Measurements from ENCODE around the gene AXL.
"Not testable (repeated sequence)": the region's sequence is repeated elsewhere in the genome, so short reads cannot be mapped to it uniquely, and the experiment has no call there.

The AXL gene

DNA sequence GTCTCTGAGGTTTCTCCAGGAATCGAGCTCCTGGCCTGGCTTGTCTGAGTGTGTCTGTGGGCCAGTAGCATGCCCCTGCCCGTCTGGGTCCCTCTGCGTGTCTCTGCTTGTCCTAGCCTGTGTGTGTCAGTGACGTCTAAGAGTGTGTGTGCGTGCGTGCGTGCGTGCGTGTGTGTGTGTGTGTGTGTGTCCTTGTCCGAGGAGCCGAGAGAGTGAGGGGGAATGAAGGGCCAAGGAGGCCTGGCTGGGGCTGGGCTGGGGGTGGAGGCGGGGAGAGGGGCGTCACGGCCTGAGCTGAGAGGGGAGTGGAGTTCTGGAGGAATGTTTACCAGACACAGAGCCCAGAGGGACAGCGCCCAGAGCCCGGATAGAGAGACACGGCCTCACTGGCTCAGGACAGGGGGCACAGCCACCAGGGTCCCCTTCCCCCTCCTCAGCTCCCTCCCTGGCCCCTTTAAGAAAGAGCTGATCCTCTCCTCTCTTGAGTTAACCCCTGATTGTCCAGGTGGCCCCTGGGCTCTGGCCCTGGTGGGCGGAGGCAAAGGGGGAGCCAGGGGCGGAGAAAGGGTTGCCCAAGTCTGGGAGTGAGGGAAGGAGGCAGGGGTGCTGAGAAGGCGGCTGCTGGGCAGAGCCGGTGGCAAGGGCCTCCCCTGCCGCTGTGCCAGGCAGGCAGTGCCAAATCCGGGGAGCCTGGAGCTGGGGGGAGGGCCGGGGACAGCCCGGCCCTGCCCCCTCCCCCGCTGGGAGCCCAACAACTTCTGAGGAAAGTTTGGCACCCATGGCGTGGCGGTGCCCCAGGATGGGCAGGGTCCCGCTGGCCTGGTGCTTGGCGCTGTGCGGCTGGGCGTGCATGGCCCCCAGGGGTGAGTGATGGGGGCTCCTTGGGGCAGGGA lies at the start of gene AXL:
Gene AXL (plus strand): TSS at position 609 of the 893 bp plus-strand sequence. CDS start 170 bp downstream, at position 779.
- Histone ChIP-seq H3K9me3 (ENCODE audit: low read depth, low read length) (no peaks in the 10 kb centered on the region), H3K36me3 (ENCODE audit: insufficient read depth, low read length) (no peaks in the 10 kb centered on the region), H3K9ac (ENCODE audit: insufficient read length) (no peak within 1 kb of the TSS), H3K4me3 (no peak within 1 kb of the TSS), H3K27ac (no peak within 1 kb of the TSS)
- TF ChIP-seq EZH2 (IDR thresholded peaks at IDR 0.05) (no peak), POLR2AphosphoS5 (IDR thresholded peaks at IDR 0.05; ENCODE audit: borderline replicate concordance, low read depth, low read length) (no peak), FOXP2 (optimal IDR thresholded peaks at IDR 0.05; ENCODE audit: control extremely low read depth, extremely low read length, insufficient read depth) (no peak)
- no peak for DNase-seq (ENCODE audit: low read depth, low spot score)

DNA sequence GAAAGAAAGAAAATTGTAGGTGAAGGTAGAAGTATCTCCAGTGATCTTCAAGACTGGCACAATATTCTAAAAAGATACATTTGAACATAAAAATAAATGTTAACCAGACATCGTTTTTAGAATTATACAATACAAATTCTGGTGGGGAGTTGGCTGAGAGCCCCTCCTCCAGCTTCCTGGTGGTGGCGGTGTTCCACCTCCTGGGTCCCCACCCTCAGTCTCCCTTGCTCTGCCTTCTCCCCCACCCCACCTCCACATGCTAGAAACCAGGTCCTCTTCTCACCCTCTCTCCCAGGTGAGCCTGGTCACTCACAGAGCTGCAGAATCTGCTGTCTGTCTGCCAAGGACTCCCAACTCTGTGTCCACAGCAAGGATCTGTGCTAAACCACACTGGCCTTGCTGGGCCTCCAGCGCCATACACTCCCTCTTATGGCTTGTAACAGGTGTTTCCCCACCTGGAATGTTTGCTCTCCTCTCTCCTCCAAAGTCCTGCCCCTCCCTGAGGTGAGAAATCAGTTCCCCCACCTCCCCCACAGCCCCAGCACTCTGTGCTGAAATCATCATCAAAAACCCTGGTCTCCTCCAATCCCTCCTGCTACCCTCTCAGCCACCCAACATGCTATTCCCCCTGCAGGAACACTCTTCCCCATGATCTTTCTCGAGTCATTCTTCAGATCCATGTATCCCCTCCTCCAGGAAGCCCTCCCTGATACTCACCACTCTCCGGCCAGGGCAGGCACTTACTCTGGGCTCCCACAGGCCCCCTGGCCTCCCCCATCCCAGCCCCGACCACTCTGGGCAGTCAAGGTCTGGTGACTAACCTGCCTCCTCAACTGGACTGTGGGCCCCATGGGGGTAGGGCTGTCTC lies 46.5 kb upstream of the AXL start:
- TF ChIP-seq FOXP2 (optimal IDR thresholded peaks at IDR 0.05; ENCODE audit: control extremely low read depth, extremely low read length, insufficient read depth) (no peak), POLR2AphosphoS5 (IDR thresholded peaks at IDR 0.05; ENCODE audit: borderline replicate concordance, low read depth, low read length) (no peak), EZH2 (IDR thresholded peaks at IDR 0.05) (no peak)
- Histone ChIP-seq H3K4me3 (no peak overlapping the region), H3K9ac (ENCODE audit: insufficient read length) (no peak overlapping the region), H3K27ac (no peak overlapping the region), H3K36me3 (ENCODE audit: insufficient read depth, low read length) (no peaks in the 10 kb centered on the region), H3K9me3 (ENCODE audit: low read depth, low read length) (no peaks in the 10 kb centered on the region)
- no peak for DNase-seq (ENCODE audit: low read depth, low spot score)

DNA sequence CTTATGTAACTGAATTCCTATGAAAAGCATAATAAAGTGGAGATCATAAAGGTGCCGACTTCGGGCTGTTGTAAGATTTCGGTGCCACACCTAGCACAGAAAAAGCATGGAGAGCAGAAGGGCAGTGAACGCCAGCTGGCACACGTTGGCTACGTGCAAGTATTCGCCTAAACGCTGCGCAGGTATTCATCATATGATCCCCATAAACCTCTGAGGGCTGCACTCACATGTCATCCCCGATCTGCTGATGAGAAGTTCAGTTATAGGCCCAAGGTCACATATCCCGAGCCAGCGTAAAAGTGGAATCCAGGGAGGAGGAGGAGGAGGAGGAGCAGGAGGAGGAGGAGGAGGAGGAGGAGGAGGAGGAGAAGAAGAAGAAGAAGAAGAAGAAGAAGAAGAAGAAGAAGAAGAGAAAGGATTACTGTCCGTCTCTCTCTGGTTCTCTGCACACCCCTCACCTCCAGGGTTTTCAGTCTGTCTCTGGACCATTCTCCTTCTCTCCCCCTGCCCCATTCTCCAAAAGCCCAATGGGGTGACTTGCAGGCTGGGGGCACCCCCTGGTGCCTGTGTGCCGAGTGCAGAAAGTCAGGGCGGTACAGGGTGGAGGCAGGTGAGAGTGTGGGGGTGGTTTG lies 44.6 kb upstream of the AXL start:
- Histone ChIP-seq H3K4me3 (no peak overlapping the region), H3K9ac (ENCODE audit: insufficient read length) (no peak overlapping the region), H3K27ac (no peak overlapping the region), H3K9me3 (ENCODE audit: low read depth, low read length) (no peaks in the 10 kb centered on the region), H3K36me3 (ENCODE audit: insufficient read depth, low read length) (no peaks in the 10 kb centered on the region)
- TF ChIP-seq POLR2AphosphoS5 (IDR thresholded peaks at IDR 0.05; ENCODE audit: borderline replicate concordance, low read depth, low read length) (no peak), FOXP2 (optimal IDR thresholded peaks at IDR 0.05; ENCODE audit: control extremely low read depth, extremely low read length, insufficient read depth) (no peak), EZH2 (IDR thresholded peaks at IDR 0.05) (no peak)
- DNase-seq (ENCODE audit: low read depth, low spot score), result no peak

DNA sequence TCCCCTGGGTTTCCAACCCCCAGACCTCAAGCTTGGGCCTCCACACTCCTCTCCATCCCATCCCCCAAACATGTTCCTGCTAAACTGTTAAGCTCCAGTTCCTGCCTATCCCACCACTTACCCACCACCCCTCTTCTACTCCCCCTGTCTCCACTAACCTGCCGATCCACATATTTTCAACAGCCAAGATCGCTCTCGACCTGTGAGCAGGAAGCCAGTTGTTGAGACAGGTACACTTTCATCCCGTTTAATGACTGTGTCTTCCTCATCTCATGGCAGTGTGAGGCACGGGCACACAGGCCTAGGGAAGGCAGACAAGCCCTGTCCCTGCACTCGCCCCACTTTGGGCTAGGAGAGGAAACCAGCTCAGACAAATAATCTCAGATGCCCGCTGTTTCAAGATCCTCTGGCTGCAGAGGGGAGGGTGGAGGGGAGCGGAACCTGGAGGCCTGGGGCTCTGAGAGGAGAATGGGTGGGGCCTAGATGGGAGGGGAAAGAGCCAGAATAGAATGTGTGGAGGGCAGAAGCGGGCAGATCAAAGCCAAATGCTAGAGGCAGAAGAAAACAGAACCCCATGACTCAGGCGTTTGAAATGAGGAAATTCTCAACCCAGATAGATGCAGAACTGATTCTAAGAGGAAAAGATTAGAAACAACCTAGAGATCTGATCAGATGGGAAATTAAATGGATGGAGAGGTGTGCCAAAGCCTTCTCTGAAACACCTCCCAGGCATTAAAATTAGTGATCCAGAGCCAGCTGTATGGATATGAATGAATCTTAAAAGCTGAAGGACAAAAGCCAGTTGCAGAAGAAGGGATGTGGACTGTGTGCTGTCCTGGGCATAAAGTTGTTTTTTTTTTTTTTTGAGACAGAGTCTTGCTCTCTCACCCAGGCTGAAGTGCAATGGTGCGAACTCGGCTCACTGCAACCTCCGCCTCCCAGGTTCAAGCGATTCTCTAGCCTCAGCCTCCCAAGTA lies 42.9 kb upstream of the AXL start:
- TF ChIP-seq EZH2 (IDR thresholded peaks at IDR 0.05), result no peak
- TF ChIP-seq POLR2AphosphoS5 (IDR thresholded peaks at IDR 0.05; ENCODE audit: borderline replicate concordance, low read depth, low read length), result no peak
- TF ChIP-seq FOXP2 (optimal IDR thresholded peaks at IDR 0.05; ENCODE audit: control extremely low read depth, extremely low read length, insufficient read depth), result no peak
- peak overlapping the region; percentile 44; the same call in 1 of the 2 replicates for H3K27ac ChIP-seq
- no peak for DNase-seq (ENCODE audit: low read depth, low spot score)
- no peaks in the 10 kb centered on the region for H3K9me3 ChIP-seq (ENCODE audit: low read depth, low read length)
- no peak overlapping the region for H3K9ac ChIP-seq (ENCODE audit: insufficient read length)
- peak overlapping the region; percentile 50 for H3K4me3 ChIP-seq
- no peaks in the 10 kb centered on the region for H3K36me3 ChIP-seq (ENCODE audit: insufficient read depth, low read length)

DNA sequence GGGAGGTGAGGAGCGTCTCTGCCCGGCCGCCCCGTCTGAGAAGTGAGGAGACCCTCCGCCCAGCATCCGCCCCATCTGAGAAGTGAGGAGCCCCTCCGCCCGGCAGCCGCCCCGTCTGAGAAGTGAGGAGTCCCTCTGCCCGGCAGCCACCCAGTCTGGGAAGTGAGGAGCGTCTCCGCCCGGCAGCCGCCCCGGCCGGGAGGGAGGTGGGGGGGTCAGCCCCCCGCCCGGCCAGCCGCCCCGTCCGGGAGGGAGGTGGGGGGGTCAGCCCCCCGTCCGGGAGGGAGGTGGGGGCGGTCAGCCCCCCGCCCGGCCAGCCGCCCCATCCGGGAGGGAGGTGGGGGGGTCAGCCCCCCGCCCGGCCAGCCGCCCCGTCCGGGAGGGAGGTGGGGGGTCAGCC lies 38.9 kb upstream of the AXL start:
- not testable (repeated sequence) for H3K9ac ChIP-seq (ENCODE audit: insufficient read length); H3K27ac ChIP-seq; H3K4me3 ChIP-seq; DNase-seq (ENCODE audit: low read depth, low spot score); H3K36me3 ChIP-seq (ENCODE audit: insufficient read depth, low read length); H3K9me3 ChIP-seq (ENCODE audit: low read depth, low read length)

DNA sequence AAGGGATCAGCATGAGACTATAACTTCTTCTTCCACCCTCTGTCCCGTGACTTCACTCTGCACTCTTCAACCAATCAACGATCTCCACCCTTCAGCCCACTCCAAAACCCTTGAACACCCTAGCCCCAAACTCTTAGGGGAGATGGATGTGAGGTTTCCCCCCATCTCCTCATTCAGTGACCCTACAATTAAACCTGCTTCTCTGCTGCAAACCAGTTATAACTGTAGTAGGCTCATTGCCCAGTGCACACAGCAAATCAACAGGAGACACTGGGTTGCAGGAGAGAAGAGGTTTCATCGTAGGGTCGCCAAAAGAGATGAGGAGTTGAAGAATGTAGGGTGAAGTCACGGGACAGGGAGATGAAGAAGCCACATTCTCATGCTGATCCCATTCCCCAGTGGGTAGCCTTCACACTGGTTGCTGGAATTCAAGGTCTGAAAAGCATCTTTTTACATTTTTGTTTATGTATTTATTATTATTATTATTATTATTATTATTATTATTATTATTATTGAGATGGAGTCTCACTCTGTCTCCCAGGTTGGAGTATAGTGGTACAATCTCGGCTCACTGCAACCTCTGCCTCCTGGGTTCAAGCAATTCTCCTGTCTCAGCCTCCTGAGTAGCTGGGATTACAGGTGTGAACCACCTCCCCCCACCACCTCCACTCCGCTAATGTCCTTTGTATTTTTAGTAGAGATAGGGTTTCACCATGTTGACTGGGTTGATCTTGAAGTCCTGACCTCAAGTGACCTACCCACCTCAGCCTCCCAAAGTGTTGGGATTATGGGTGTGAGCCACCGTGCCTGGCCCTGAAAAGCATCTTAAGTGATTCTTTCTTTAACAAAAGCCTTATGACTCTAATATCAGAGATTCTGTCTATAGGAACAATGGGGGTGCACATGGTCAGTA lies 31.8 kb upstream of the AXL start:
- no peak for DNase-seq (ENCODE audit: low read depth, low spot score)
- Histone ChIP-seq H3K27ac (no peak overlapping the region), H3K4me3 (no peak overlapping the region), H3K9ac (ENCODE audit: insufficient read length) (no peak overlapping the region), H3K36me3 (ENCODE audit: insufficient read depth, low read length) (no peaks in the 10 kb centered on the region), H3K9me3 (ENCODE audit: low read depth, low read length) (no peaks in the 10 kb centered on the region)
- TF ChIP-seq FOXP2 (optimal IDR thresholded peaks at IDR 0.05; ENCODE audit: control extremely low read depth, extremely low read length, insufficient read depth) (no peak), POLR2AphosphoS5 (IDR thresholded peaks at IDR 0.05; ENCODE audit: borderline replicate concordance, low read depth, low read length) (no peak), EZH2 (IDR thresholded peaks at IDR 0.05) (no peak)

DNA sequence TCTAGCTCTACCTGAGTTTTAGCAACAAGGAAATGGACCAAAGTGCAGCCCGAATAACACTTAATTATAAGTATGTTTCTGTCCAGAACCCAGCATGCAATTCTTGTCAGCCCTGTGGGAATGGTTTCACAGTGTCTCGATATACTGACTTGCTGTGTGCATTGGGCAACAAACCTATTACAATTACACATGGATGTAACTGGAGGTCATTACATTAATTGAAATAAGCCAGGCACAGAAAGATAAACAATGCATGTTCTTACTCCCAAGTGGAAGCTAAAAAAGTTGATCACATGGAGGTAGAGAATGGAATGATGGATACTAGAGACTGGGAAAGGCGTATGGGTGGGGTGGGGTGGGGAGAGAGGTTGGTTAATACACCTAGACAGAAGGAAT lies 31.1 kb upstream of the AXL start:
- Histone ChIP-seq H3K9ac (ENCODE audit: insufficient read length) (no peak overlapping the region), H3K36me3 (ENCODE audit: insufficient read depth, low read length) (no peaks in the 10 kb centered on the region), H3K9me3 (ENCODE audit: low read depth, low read length) (no peaks in the 10 kb centered on the region), H3K27ac (no peak overlapping the region), H3K4me3 (no peak overlapping the region)
- no peak for DNase-seq (ENCODE audit: low read depth, low spot score)
- TF ChIP-seq POLR2AphosphoS5 (IDR thresholded peaks at IDR 0.05; ENCODE audit: borderline replicate concordance, low read depth, low read length), result no peak
- no peak for TF ChIP-seq FOXP2 (optimal IDR thresholded peaks at IDR 0.05; ENCODE audit: control extremely low read depth, extremely low read length, insufficient read depth)
- TF ChIP-seq EZH2 (IDR thresholded peaks at IDR 0.05), result no peak
